Astrocyte (in vitro differentiated cells and primary cell): ENCODE measurements around the gene CALY.

Experiments
- CTCF ChIP-seq: IDR thresholded peaks from 2 replicates; pipeline ENCODE4 v1.5.1; 2011; ENCODE audit warnings: low read depth, mild to moderate bottlenecking, inconsistent platforms, low read length, moderate library complexity; ENCODE audit not compliant: insufficient read depth
- EZH2 ChIP-seq: IDR thresholded peaks from 2 replicates; pipeline ENCODE4 v1.6.1; 2012; ENCODE audit warnings: mild to moderate bottlenecking, low read length, inconsistent platforms; ENCODE audit not compliant: insufficient read depth

GRCh38 chr10:133315847-133316246 lies 20.8 kb downstream of the CALY start:
- TF ChIP-seq CTCF = no peak
- TF ChIP-seq EZH2 = no peak
